A549 treated with Mapracorat at 1 μM for 4 hours (cell line): ENCODE data around the gene SSTR4. TPM values are rescaled to one million over a fixed set of nuclear protein-coding genes. Genes with fewer than 3 reads are reported as not detected.

Experiments used
- total RNA-seq: library from RNA; stranded (reverse); fragments of 200-300 nt; extraction: Qiagen RNA extraction; gene quantifications from 5 replicates; pipeline ENCODE4 v1.2.3, GENCODE V29; 2022

The SSTR4 gene
- total RNA-seq, result 0.18 to 0.48 TPM (median 0.28 TPM) in 5 replicates

DNA sequence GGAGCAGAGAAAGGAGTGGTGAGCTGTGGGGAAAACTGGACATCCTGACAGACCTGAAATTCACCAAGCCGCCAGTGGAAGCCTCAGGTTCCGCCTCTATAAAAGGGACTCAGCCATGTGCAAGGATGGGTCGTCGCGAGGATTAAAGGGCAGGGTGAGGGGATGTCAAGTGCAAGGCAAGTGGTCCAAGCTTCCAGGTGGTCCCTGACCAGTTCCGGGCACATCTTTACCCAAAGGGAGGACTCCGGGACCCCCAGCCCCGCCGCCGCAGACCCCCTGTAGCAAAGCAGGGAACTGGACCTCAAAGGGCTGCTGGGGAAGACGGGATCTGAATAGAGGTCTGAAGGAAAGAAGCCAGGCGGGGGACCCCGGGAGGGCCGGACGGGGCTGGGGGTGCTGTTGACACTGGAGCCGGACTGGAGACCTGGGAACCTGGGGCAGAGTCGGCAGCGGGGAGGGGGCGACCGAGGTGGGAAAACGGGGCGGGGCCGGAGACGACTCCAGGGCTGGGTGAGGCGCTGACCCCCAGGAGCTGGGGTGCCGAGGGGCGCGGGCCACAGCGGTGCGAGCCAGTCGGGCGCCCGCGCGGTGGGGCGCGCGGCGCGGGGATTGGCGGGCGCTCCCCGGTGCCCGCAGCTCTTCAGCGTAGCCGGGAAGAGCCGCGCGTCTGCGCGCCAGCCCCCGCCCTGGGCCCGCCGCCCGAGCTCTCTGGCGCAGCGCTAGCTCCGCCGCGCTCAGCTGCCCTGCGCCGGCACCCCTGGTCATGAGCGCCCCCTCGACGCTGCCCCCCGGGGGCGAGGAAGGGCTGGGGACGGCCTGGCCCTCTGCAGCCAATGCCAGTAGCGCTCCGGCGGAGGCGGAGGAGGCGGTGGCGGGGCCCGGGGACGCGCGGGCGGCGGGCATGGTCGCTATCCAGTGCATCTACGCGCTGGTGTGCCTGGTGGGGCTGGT, at the start of gene SSTR4:
Gene SSTR4 (plus strand): TSS at position 592 of the 951 bp plus-strand sequence. CDS start 172 bp downstream, at position 764.

GRCh38 chr20:23049201-23050075, 14.3 kb downstream of the SSTR4 start, which contains the start of gene THBD:
TSS of gene THBD (minus strand) at chr20:23049672. CDS start at chr20:23049504, 168 bp downstream.

DNA sequence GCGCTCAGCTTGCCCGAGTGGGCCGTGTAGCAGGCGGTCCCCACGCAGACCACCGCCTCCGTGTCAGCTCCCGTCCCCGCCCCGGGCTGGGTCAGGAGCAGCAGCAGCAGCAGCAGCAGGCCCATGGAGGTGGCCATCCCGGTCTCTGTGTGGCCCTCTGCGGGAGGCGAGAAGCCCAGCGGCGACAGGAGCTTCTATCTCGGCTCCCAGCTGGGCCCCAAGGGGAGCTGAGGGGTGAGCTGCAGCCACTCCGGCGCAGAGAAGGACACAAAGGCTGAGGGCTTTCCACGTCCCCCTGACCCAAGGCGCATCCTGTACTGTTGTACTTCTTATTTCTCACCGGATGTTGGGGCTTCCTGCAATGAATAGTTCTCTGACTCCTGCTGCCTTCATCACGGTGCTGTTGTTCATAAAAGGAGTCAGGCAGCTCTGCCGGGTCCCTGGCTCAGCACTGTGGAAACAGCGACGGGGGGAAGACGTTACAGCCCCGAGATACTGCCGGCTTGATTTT, 51.0 kb downstream of the SSTR4 start, which contains the start of gene CD93:
Gene CD93 (minus strand): TSS at position 269 of the 511 bp plus-strand sequence. CDS start 132 bp downstream, at position 137.

Other genes starting within 250 kb of the SSTR4 start
- gene THBD, start 14.4 kb downstream of the SSTR4 start, total RNA-seq, result 79.7 to 106 TPM (median 93.0 TPM) in 5 replicates
- not detected in 5 replicates for gene CD93, start 51.0 kb downstream of the SSTR4 start, total RNA-seq